Peyer's patch (tissue), 4 donors: ENCODE measurements around the gene SLC6A11. TPM values are rescaled to one million over a fixed set of nuclear protein-coding genes. Genes with fewer than 3 reads are reported as not detected.

ENCODE experiments used
- DNase-seq, 3 donors: peaks; one replicate each; pipeline ENCODE4 v3.0.0-alpha.2; 2017 to 2019
- H3K27ac ChIP-seq, 4 donors: fragments of 200-600 bp; sonication (generic); one replicate each; pipeline ENCODE4 v1.5.1; 2016 to 2019
- H3K27me3 ChIP-seq, 2 donors: fragments of 200-600 bp; sonication (generic); one replicate each; pipeline ENCODE4 v1.5.1; 2019
- H3K36me3 ChIP-seq, 3 donors: fragments of 200-600 bp; sonication (generic); one replicate each; pipeline ENCODE4 v1.5.1; 2016 to 2019
- H3K4me1 ChIP-seq, 4 donors: fragments of 200-600 bp; sonication (generic); one replicate each; pipeline ENCODE4 v1.5.1; 2016 to 2019
- H3K4me3 ChIP-seq, 4 donors: fragments of 200-600 bp; sonication (generic); 1 replicate in 3 of 4; 2 replicates in 1 of 4; pipeline ENCODE4 v1.5.1; 2016 to 2019; ENCODE audit warnings: mild to moderate bottlenecking in 1 of 4
- H3K9me3 ChIP-seq, 4 donors: fragments of 200-600 bp; sonication (generic); one replicate each; pipeline ENCODE4 v1.5.1; 2016 to 2019; ENCODE audit warnings: mild to moderate bottlenecking in 1 of 4
- POLR2A ChIP-seq, 2 donors: fragments of 450-650 bp; IDR thresholded peaks; one replicate each; pipeline ENCODE4 v1.5.1; 2017; ENCODE audit warnings: antibody characterized with exemption in 2 of 2, mild to moderate bottlenecking in 2 of 2, moderate library complexity in 2 of 2
- total RNA-seq, 4 donors: library from RNA; depleted of rRNA; stranded (reverse); fragments of >200 nt; gene quantifications; one replicate each; pipeline ENCODE4 v1.1.0, GENCODE V29; 2016
- TF ChIP-seq, protein P1 (sequence below), 6 experiments: fragments of 450-650 bp in 4 of 6; fragments of 200-600 bp in 2 of 6; sonication (generic) in 1 of 6; IDR thresholded peaks; one replicate each; pipeline ENCODE4 v1.5.1; 2017 to 2019; ENCODE audit warnings: antibody characterized with exemption in 6 of 6, mild to moderate bottlenecking in 3 of 6, moderate library complexity in 1 of 6

The SLC6A11 gene
- total RNA-seq, 4 donors from 2014 or later: not detected

DNA sequence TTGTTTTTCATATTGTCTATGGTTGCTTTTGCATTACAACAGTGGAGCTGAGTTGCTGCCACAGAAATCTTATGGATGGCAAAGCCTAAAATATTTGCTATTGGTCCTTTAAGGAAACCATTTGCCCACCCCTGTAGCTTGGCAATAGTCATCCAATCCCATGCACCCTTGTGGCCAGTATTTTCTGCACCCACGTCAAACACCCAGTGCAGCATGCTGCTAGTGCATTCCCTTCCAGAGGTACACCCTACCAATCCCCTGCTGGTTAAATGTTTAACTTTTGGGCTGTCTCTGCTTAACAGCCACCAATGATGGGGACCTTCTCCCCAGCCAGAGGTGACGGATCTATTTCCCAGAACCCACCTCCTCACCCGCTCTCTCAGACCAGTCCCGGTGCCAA, 23.8 kb upstream of the SLC6A11 start:
- Histone ChIP-seq H3K27me3 (no peaks in the 10 kb centered on the region), H3K4me3 (no peak overlapping the region), H3K36me3 (no peaks in the 10 kb centered on the region), H3K27ac (no peak overlapping the region), H3K9me3 (no peaks in the 10 kb centered on the region), H3K4me1 (no peaks in the 10 kb centered on the region)
- DNase-seq: no peak
- no peak for TF ChIP-seq POLR2A (IDR thresholded peaks at IDR 0.05)
- TF ChIP-seq, protein P1, sequence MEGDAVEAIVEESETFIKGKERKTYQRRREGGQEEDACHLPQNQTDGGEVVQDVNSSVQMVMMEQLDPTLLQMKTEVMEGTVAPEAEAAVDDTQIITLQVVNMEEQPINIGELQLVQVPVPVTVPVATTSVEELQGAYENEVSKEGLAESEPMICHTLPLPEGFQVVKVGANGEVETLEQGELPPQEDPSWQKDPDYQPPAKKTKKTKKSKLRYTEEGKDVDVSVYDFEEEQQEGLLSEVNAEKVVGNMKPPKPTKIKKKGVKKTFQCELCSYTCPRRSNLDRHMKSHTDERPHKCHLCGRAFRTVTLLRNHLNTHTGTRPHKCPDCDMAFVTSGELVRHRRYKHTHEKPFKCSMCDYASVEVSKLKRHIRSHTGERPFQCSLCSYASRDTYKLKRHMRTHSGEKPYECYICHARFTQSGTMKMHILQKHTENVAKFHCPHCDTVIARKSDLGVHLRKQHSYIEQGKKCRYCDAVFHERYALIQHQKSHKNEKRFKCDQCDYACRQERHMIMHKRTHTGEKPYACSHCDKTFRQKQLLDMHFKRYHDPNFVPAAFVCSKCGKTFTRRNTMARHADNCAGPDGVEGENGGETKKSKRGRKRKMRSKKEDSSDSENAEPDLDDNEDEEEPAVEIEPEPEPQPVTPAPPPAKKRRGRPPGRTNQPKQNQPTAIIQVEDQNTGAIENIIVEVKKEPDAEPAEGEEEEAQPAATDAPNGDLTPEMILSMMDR (IDR thresholded peaks at IDR 0.05): no peak

DNA sequence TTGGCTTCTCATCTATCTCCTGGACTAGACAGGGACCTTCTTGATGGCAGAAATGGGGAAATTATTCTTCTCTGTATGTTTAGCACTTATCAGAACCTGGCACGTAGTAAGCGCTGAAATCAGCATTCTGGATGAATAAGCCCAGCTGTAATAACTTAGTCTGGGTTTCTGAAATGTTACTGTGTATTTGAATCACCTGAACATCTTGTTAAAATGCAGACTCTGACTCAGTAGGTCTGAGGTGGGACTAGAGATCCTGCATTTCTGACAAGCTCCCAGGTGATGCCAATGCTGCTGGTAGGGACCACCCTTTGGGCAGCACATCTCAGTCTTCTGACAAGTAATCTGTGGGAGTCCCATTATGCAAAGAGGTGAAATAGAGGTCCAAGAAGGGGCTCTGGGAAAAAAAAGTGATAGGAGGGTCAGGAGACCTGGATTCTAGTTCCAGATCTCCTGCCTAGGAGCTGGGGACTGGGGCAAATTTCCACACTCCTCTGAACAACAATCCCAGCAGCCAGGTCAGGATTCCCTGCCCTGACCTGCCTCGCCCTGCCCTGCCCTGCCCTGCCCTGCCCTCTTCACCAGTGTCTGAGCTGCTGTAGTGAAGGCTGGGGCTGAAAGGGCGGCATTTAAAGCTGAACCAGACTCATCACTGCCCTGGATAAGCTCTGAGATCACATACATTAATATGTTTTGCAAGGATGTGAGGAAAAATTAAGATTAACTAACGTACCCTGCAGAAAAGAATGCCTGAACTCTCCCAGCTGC, 17.2 kb upstream of the SLC6A11 start:
- Histone ChIP-seq H3K9me3 (no peaks in the 10 kb centered on the region), H3K27me3 (no peaks in the 10 kb centered on the region), H3K27ac (no peak overlapping the region), H3K36me3 (no peaks in the 10 kb centered on the region), H3K4me3 (no peak overlapping the region), H3K4me1 (no peaks in the 10 kb centered on the region)
- no peak for TF ChIP-seq POLR2A (IDR thresholded peaks at IDR 0.05)
- TF ChIP-seq, protein P1 (IDR thresholded peaks at IDR 0.05): no peak
- no peak for DNase-seq

DNA sequence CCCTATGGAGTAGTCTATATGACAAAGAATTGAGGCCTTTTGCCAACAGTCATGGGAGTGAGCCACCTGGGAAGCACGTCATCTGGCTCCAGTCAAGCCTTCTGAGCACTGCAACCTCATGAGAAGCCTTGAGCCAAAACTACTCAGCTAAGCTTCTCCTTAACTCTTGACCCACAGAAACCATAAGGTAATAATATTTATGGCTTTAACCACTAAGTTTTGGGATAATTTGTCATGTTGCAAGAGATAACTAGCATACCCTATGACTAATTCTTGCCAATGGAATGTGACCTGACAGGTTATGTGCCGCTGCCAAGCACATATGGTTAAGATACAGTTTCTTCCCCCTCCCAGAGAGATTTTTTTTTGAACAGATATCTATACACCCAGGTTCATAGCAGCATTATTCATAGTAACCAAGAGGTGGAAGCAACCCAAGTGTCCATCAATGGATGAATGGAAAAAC, 11.8 kb upstream of the SLC6A11 start:
- Histone ChIP-seq H3K36me3 (no peaks in the 10 kb centered on the region), H3K27ac (no peak overlapping the region), H3K4me1 (no peaks in the 10 kb centered on the region), H3K27me3 (no peaks in the 10 kb centered on the region), H3K4me3 (no peak overlapping the region), H3K9me3 (no peaks in the 10 kb centered on the region)
- TF ChIP-seq, protein P1 (IDR thresholded peaks at IDR 0.05): no peak
- TF ChIP-seq POLR2A (IDR thresholded peaks at IDR 0.05): no peak
- no peak for DNase-seq

DNA sequence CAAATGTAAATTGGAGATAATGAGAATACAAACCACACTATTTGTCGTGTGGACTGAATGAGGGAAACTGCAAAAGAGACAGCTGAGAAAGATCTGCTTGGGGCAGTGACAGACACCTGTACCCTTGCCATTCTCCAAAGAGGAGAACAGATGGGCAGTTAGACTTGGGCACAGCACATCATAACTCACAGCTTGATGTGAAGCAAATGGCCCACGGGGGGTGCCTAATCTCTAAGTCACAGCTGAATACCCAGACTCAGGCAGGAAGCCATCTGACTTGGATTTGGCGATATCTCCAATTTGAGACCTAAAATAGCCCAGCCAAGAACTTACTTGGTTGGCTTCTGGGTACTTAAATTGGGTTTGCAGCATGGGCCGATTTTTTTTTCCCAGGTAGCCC, 10.0 kb upstream of the SLC6A11 start:
- no peak overlapping the region for H3K27ac ChIP-seq
- no peak for TF ChIP-seq POLR2A (IDR thresholded peaks at IDR 0.05)
- TF ChIP-seq, protein P1 (IDR thresholded peaks at IDR 0.05): no peak
- H3K4me1 ChIP-seq: no peaks in the 10 kb centered on the region
- no peak overlapping the region for H3K4me3 ChIP-seq
- H3K27me3 ChIP-seq: no peaks in the 10 kb centered on the region
- DNase-seq: no peak
- no peaks in the 10 kb centered on the region for H3K9me3 ChIP-seq
- H3K36me3 ChIP-seq: no peaks in the 10 kb centered on the region

DNA sequence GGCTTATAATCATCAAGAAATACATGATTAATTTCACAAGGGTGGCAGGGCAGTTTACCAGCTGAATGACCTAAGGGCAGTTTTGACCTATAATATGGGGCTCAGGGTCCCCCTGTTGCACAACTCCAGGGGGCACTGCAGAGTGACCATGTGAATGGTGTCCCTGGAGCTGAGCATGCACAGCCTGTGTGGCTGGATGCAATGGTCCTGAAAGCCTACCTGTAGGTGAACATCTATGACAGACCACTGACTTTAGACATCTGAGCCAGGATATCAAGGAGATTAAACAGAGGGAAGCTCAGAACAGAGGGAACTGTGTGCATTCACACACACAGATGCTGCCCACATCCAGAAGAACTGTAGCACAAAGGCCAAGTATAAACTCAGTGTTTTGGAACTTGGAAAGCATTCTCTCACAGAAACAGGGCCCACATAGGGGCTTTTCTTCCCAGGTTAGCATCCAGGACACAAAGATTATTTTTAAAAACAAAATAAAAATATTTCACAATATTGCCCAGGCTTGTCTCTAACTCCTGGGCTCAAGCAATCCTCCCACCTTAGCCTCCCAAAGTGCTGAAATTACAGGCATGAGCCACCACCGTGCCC, 7.8 kb upstream of the SLC6A11 start:
- DNase-seq: no peak
- H3K36me3 ChIP-seq: no peaks in the 10 kb centered on the region
- no peak overlapping the region for H3K27ac ChIP-seq
- TF ChIP-seq, protein P1 (IDR thresholded peaks at IDR 0.05): no peak
- TF ChIP-seq POLR2A (IDR thresholded peaks at IDR 0.05): no peak
- no peaks in the 10 kb centered on the region for H3K4me1 ChIP-seq
- H3K9me3 ChIP-seq: no peaks in the 10 kb centered on the region
- no peaks in the 10 kb centered on the region for H3K27me3 ChIP-seq
- H3K4me3 ChIP-seq: no peak overlapping the region
